GM18868 (cell line): ENCODE measurements around the gene S100Z.
"Not testable (repeated sequence)": the region's sequence is repeated elsewhere in the genome, so short reads cannot be mapped to it uniquely, and the experiment has no call there.

Experiments used
- ATAC-seq: cut with Tn5 transposase; IDR thresholded peaks from one replicate; pipeline ENCODE4 v1.9.1; 2021; ENCODE audit warnings: mild to moderate bottlenecking, moderate library complexity; ENCODE audit not compliant: unreplicated experiment

The S100Z gene

DNA sequence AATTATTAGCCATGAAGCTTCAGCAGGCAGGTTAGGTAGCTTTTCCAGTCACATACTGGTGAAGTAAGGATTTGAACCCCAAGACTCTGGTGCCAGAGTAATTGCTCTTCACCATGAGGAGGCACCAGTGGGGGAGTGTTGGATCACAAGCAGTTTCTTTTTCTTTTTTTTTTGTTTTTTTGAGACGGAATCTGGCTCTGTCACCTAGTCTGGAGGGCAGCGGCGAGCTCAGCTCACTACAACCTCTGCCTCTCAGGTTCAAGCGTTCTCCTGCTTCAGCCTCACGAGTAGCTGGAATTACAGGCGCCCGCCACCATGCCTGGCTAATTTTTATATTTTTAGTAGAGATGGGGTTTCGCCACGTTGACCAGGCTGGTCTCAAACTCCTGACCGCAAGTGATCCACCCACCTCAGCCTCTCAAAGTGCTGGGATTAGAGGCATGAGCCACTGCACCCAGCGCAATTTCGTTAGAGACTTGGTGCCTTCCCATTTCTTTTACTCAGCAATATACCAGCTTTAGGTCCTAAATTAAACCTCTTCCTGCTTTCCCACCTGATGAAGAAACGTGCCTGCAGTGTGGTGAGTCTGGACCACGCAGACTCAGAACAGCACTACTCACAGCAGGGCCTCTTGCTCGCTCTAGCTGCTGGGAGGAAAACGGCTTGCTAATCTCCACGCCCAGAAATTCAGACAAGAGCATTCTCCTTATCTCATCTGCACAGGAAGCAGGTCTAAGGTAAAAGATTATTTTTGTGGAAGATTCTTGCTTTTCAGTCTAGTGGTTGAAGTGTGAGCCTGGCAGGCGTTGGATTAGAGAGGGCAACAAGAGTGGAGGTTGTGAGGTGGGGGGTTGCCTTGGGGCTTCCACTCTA, at the start of gene S100Z:
Gene S100Z (plus strand): TSS at position 596 of the 873 bp plus-strand sequence. CDS start 25,346 bp downstream, outside the sequence.
- ATAC-seq: no peak

DNA sequence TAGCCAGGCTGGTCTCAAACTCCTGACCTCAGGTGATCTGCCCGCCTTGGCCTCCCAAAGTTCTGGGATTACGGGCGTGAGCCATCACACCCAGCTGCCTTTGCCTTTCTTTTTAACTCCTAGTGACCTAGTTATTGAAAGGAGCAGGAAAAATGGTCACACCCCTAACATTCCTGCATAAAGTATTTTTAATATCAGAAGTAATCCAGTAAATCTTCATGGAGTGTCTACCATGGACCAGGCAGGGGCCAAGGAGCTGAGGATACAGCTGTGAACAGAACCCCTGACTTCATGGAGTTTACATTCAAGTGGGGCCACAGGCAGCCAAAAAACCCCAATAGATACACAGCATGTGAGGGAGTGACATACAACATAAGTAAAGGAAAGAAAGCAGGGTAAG, 49.2 kb upstream of the S100Z start:
- no peak for ATAC-seq

DNA sequence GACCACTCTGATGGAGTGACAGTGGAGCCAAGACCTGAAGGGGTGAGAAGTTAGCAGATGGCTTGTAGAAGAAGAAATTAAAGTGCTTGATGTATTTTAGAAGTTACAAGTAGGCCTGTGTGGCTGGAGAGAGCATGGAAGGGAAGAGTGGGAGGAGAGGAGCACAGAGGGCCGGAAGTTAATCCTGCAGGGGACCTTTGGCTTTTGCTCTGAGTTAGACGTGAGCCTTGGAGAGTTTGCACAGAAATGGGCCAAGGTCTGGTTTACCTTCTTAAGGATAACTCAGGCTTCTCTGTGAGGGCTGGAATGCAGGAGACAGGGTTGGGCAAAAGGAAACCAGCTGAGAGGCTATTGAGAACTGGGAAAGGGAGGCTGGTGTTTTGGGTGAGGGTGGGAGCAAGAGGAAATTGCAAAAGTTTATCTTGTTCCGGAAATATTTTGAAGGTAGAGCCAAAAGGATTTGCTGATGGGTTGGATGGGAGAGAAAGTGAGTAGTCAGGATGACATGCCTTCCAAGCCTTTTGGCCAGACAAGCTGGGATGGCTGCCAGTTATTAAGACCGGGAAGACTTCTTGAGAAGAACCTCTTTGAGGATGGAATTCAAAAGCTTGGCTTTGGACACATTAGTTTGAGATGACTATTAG, 48.5 kb upstream of the S100Z start:
- no peak for ATAC-seq

DNA sequence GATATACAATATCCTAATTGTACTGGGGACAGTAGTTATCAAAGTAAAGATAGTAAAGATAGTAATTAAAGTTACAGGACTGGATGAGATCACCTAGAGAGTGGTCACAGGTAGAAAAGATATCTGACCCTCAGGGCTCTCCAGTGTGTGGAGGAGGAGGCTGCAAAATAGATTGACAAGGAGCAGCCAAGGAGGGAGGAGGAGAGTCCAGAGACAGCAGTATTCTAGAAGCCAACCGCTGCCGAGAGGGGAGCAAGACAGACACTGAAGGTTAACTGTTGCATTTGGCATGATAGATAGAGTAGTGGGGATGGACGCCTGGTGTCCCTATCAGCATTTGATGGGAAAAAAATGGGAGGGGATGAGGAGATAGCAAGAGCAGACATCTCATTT, 48.0 kb upstream of the S100Z start:
- ATAC-seq: no peak

DNA sequence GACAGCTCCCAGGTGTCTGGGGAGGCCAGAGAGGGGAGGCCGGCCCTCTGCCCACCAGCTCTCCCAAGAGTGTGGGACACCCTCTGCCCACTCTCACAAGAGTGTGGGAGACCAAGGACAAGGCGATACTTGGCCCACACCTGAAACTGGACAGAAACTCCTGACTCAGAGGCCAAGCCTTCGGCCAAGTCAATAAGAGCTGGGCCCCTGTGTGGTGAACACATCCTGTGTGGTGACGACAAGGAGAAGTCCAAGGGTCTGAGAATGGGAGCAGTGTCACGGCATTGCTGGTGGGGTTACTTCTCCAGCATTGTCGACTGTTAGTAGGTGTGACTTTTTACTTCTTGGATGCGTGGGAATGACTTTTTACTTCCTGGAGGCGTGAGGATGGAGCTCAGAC, 45.5 kb upstream of the S100Z start:
- ATAC-seq: no peak

DNA sequence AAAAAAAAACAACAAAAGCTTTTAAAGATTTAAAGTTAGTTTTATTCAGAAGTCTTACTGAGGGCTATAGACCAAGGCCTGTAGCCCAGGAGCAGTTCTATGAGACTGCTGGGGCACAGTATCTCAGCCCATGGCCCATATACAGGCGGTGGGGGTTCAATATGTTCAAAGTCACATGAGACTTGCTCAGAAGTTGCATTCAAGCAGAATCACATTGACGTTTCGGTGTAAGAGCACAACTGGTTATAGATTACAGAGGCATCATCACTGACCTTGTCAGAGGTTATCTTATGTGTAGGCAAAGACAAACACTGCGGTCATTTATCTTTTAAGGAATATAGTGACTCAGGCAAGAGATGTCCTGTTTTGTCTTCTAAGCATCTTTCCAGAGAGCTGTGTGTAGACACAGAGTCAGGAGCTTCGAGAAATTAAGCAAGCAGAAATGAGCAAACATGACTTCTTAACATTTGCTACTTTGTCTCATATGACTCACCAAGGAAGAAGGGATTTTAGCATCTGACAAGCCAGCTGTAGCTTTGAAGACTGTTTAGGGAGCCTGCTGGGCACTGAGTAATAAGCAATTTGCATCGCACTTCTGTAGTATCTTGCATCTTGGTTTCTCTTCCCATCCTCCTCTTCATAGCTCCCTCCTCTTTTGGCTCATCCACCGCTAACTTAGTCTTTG, 43.9 kb upstream of the S100Z start:
- no peak for ATAC-seq

DNA sequence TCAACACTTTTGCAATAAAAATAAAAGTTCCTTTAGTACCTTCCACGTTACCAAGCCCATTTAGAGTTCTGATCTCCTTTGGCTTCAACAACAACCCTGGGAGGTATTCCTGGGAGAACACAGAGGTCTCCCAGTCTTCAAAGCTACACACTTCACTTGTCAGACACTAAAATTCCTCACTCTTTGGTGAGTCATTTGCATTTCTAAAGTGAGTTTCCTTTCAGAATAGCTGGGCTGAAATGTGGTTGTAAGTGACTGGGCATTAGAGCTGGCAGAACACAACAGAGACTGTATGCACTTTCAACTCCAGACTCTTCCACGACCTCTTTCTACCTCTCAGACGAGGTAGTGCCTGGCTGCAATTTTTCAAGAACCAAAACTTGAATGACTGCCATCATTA, 42.5 kb upstream of the S100Z start:
- no peak for ATAC-seq

DNA sequence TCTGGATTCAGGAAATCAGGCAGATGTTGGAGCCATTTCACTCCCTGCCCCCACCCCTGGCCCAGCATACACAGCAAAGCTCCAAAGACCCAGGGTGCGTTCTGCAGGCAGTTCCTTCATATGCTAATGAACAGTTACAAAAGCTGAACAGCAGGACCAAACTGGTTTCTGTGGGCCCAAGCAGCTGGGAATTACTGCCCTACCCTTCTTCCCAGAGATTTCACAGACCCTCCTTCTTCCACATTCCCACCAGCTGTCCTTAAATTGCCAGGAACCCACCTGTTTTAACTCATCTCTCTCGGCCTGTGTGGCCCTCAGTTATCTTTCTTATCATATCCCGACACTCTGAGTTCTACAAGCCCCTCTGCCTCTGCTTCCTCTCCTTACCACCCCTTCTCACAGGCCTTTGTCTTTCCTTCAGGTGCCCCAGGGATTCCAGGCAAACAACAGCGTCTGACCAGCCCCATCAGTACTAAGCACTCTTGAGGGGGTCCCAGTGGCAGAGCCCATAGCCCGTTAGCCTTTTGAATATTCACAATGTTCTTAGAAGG, 41.6 kb upstream of the S100Z start:
- no peak for ATAC-seq

DNA sequence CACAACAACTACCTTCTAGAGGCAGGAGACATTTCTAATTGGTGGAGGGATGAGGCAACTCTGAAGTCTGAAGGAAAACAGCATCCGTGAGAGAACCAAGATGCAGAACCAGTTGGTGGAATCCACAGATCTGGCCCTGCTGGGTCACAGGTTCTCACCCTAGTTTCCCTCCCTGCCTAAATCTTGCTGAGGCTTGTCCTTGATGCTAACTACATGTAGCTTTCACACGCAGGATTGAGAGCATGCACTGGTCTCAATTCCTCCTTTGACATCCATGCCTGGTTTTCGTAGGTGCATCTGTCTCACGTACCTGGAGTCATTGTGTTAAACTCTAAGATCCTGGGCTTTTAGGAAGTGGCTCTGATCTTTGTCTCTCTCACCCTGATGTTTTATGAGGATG, 40.7 kb upstream of the S100Z start:
- ATAC-seq: no peak

DNA sequence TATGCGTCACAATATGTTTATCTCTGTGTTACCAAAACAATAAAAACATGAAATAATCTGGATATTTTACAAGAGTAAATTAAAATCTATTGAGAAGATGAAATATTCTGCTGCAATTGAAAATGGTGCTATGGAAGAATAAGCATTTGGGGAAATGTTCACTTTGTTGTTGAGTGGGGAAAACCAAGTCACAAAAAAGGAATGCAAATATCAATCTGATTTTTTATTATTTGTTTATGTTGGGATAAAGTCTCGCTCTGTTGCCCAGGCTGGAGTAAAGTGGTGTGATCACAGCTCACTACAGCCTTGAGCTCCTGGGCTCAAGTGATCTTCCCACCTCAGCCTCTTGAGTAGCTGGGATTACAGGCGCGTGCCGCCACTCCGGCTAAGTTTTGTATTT, 39.6 kb upstream of the S100Z start:
- ATAC-seq: no peak

DNA sequence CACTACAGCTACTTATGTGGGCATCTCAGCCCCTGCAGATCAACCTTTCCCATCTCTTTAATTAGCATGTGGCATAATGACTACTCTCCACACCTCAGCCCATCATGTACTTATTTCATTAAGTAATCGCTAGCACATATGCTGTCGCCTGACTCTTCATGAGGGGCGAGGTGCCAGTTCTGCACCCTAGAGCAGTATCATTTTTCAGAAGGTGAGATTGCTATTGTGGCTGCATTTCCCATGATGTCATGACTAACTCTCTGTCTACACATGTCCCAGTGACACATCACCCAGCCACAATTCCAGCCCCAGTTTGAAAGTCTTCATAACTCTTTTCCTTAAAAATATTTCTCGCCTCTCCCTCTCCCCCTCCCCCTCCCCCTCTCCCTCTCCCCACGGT, 38.6 kb upstream of the S100Z start:
- ATAC-seq: no peak

DNA sequence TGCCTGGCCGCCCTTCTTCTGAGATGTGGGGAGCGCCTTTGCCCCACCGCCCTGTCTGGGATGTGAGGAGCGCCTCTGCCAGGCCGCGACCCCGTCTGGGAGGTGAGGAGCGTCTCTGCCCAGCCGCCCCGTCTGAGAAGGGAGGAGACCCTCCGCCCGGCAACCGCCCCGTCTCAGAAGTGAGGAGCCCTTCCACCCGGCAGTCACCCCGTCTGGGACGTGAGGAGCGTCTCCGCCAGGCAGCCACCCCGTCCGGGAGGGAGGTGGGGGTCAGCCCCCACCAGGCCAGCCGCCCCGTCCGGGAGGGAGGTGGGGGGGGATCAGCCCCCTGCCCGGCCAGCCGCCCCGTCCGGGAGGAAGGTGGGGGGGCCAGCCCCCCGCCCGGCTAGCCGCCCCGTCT, 37.6 kb upstream of the S100Z start:
- not testable (repeated sequence) for ATAC-seq

DNA sequence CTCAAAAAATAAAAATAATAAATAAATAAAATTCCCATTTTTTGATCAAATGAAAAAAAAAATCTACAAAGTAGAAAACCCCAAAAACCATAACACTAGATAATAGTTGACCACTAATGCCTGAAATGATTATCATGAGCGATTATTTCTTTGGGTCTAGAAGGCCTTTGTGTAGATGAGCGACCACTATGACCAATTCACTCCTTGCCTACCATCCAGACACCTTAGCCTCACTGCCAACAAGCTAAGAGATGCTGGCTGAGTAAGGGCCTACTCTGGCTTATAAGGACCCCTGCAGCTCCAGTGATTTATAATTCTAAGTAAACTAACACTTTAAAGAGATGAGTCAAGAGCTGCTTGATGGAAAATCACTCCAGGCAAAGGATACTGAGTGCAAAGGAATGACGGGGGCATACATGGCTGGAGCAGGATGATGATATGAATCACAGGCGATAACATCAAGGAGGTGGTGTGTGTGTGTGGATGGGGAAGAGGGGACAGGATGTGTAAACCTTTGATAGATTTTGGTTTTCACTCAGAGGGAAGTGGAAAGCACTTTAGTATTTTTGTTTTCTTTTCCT, 35.7 kb upstream of the S100Z start:
- ATAC-seq: no peak

DNA sequence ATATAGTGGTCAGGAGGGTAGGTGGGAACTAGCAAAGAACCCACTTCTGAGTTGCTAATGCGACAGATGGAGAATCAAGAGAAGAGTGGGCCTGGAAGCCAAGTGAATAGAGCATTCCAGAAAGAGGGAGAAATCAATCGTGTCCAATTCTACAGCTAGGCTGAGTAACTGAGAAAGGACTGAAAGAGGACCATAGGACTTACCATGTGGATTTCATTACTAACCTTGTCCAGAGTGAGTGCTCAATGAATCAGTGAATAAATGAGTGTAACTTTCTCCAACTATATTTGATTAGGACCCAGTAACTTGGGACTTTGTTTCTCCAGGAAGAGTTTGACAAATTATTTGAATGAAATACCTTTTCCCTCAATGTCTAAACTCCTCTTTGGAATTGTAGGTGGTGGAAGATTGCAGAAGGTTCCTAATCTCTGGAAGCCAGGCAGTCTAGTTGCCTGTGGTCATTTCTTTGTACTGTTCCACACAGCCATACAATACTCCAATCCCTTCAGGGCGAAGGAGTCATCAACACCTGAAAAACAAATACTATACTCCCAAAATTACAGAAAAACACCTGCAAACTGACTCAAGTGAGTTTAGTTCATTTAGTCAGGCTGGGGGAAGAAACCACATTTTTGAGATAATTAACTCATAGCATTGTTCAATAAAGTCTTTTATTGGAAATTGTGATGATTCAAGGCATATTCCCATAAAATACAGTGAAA, 33.5 kb upstream of the S100Z start:
- no peak for ATAC-seq

DNA sequence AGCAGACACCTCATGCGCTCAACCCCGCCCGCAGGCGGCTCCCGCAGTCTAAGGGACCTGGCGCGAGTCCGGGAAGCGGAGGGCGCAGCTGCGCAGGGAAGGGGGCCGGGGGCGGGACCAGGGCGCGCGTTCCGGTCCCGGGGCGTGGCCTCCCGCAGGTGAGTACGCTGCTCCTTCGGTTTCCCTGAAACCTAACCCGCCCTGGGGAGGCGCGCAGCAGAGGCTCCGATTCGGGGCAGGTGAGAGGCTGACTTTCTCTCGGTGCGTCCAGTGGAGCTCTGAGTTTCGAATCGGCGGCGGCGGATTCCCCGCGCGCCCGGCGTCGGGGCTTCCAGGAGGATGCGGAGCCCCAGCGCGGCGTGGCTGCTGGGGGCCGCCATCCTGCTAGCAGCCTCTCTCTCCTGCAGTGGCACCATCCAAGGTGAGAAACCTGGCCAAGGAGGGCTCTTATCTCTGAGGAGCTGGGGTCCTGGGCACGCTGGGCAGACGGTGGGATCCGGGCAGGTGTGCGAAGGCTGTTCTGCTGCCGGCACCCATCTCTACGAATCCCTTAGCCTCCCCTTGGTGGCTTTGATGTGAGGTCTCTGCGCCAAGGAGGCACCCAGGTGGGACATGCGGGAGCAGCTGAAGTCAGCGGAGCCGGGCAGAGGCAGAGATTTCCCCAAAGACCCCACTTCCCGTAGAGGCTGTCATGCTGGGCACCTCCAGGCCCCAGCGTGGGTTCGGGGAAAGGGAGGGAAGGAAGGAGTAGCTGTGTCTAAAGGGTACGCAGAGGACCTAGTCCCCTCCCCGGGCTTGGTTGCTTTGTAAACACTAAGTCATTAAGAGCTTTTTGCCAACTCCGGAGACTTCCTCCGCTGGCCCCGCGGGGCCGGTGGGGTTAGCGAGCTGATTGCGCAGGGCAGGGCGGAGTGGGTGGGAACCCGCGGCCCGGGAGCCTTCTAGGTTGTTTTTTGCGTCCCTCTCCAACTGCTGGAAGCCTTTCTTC, 30.7 kb upstream of the S100Z start, which contains the start of gene F2RL1:
Gene F2RL1 (plus strand): TSS at position 187 of the 988 bp plus-strand sequence. CDS start 153 bp downstream, at position 340.
- no peak for ATAC-seq

DNA sequence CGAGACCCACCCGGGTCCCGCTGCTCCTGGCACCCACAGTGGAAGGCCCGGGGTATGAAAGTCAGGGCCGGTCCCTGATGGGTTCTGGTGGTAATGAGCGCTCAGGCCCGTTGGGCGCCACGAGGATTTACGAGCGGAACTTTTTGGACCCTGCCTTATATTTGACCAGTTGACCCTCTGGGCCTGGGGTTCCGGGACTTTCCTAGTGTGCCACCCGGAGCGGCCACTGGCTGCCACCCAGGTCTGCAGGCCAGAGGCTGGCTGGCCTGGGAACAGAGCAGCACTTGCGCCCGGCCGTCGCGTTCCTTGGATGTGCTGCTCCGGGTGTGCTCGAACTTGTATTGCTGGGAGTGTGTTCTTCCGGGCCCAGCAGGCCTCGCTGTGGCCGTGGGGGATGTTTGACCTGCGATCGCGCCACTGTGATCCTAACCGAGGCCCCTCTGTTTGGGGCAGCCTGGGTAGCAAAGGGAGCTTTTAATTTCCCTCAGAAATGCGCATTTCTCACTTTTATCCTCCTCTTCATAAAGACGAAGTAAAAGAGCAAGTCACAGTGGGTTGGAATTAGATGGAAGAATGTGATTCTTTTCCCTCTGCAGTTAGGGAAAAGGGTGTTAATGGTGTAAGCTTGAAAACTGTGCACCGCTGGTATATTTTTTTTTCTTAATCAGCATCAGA, 29.8 kb upstream of the S100Z start:
- ATAC-seq: no peak

DNA sequence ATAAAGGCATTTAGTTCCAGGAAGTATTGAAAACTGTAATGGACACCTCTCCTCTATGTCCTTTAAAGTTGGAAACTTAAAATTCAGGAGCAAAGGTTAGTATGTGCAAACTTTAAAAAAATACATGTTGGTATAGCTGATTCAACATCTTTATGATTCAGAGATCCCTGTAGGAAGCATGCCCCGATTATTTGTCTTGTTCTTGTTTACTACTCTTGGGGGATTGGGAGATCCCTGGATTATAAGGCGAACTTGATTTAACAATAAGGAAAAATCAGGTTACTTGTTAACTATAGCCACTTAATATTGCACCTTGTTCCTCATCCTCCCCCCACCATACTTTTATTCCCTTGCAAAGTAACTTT, 29.3 kb upstream of the S100Z start:
- ATAC-seq: no peak

DNA sequence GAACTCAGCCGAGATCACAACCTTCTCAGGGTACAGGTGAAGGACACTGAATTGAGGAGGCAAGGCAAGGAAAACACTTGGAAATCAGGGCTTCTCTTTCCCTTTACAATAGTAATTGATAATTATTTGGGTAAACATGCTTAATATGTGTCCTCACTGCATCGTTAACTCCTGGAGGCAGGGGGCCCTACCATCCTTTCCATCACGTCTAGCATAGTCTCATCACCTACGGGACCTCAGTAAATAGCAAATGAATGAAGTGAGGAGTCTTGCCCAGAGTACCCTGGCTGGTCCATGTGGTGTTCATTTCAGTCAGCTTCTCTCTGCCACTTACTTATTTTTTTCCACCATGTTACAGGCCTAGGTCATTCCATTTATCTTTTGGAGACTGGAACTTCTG, 28.7 kb upstream of the S100Z start:
- ATAC-seq: no peak
